Dermis microvascular lymphatic vessel endothelial cell (primary cell): ENCODE data around the gene WWC2. TPM values are rescaled to one million over a fixed set of nuclear protein-coding genes. Genes with fewer than 3 reads are reported as not detected.
A peak's percentile ranks its signal among the peaks of the same experiment; 100 is the strongest.

ENCODE experiments used
- DNase-seq, 2 donors: peaks; one replicate each; pipeline versions ENCODE4 v3.0.0 to v3.0.0-alpha.2; 2010; ENCODE audit warnings: low read depth in 2 of 2
- total RNA-seq: library from RNA; depleted of rRNA; stranded (reverse); fragments of >200 nt; gene quantifications from 2 replicates; pipeline ENCODE4 v1.2.1, GENCODE V29; 2014

WWC2 gene
- total RNA-seq, 1 donor from 2014 or later: 20.3 TPM

DNA sequence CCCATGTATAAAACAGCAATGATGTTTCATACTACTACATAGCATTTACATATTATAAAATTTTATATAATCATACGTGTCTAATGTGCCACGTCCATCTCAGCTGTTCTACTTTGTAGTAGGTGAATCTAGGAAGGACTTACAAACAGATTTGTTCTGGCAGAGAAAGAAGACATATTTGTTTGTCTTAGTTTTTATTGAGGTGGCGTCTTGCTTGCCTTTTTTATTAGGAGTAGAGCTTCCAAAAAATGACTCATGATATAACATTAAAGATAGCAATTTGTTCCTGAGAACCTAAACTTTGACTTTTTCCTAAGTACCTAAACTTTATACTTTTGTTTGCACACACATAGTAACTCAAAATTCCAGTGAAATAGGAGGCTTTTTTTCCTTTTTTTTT, 156.4 kb downstream of the WWC2 start:
- no peak for DNase-seq

DNA sequence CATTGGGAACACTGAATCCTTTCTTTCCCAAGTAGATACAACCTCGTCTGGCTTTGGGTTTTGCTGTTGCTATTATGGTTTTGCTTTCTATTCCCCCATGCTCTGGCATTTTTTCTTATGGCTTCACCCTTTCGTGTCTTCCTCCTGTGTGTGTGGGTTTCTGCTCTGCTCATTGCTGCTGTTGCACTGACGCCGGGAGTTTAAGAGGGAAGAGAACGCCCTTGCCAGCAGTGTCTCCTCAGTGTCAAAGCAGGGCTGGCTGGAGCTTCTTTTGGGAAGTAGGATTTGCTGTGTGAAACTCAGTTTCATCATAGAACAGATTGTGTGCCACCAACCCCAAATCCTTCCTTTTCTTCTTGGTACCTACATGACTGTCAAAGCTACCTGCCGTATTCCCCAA, 157.3 kb downstream of the WWC2 start:
- no peak for DNase-seq

DNA sequence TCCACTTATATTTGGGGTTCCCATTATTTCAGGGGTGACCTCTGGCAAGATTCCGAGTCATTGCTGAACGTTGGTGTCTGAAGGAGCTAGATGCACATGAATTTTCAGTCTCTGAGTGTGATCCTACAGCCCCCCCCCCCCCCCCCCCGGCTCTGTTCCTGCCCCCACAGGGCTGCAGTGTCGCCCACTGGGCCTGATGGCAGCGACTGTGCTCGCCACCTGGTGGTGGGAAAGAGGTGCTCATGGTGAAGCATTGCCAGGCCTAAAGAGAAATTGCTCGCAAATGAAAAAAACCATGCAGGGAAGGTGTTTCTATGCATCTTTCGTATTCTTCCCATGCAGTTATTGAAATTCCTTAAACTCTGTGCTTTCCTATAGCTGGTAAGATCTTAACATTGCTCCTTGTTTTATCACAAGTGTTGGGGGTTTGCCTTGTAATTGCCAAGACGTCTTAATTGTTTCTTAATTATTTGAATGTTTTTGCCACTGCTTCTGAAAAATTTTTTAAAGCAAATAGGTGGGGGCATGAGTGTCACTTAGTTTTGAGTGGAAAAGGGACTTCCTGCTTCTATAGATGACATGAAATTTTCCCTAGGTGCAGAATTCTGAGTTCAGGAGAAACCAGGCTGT, 157.8 kb downstream of the WWC2 start:
- peak; percentile 46 to 68 for DNase-seq

DNA sequence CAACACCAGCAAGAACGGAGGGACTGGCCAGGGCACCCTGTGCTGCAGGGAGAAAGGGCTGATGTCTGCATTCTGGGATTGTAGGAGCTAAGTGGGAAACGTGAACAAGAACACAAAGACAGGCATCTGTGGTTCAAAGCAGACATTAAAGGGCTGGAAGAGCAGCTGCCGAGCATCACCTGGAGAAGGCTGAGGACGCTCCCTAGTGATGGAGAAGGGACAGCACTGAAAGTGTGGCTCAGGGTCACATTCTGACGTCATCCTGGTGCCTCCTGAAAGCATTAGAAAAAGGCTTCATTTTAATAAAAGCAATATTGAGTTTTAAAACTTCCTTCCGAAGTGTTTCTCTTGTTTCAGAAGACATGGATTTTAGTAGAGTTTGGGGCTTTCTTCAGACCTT, 158.8 kb downstream of the WWC2 start:
- DNase-seq: no peak

DNA sequence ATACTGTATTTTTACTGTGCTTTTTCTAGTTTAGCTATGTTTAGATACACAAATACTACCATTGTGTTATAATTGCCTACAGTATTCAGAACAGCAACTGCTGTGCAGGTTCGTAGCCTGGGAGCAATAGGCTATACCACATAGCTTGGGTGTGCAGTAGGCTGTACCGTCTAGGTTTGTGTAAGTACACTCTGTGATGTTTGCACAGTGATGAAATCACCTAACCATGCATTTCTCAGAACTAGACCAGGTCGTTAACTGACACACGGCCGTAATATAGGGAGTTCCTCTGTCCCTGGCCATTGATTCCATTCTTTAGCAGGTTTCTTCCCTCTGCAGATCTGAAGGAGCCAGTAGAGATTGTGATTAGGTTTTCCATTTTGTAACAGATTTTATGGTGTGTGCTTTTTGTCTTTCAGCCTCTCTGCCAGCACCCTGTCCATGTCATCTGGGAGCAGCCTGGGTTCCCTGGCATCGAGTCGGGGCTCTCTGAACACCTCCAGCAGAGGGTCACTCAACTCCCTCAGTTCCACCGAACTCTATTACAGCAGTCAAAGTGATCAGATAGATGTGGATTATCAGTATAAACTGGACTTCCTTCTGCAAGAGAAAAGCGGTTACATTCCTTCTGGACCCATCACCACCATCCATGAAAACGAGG, 161.6 kb downstream of the WWC2 start:
- DNase-seq: no peak

DNA sequence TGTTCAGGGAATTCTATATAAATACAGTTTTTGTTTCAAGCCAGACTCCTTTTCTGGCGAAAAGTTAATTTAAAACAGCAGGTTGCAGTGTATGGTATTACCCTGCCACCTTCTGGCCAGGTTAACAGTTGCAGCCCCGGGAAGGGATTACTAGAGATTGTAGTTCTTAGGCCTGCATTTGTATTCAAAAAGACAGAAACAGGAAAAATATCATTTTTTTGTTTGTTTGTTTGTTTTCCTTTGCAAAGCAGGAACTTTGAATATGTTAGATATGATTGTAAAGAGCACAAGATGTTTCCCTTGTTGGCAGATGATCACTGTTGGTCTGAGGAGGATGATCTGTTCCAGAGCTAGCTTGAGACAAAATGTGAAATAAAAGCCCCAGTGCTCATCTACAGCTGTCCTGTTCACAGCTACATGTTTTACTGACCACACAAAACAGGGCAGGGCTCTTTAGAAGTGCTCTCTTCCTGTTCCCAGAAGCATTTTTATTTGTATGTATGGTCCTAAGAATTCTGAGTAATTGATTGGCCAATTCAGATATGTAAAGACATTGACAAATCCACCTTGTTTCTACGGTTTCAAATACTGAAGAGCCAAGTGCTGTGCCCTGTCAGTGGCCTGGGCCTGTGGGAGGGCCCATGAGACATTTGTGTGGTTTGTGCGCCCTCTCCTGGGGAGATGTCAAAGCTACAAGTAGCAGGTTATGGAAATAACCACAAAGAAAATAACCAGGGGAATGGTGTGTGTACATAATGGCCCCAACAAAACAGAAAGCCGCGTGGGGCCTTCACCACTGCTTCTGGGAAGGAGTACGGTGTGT, 163.1 kb downstream of the WWC2 start:
- DNase-seq: peak; percentile 66 to 81

DNA sequence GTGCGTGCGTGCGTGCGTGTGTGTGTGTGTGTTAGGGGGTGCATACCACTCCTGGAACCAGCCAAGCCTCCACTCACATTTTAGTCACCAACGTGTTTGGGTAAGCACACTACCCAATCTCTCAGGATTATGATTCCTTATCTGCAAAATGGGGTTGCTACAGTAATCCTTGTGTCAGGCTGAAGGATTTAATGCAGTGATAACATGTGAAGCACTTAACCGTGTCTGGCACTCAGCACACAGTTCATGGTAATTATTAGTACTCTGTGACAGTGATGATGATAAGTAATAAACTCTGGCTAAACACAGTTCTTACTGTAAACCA, 163.7 kb downstream of the WWC2 start:
- DNase-seq: no peak

DNA sequence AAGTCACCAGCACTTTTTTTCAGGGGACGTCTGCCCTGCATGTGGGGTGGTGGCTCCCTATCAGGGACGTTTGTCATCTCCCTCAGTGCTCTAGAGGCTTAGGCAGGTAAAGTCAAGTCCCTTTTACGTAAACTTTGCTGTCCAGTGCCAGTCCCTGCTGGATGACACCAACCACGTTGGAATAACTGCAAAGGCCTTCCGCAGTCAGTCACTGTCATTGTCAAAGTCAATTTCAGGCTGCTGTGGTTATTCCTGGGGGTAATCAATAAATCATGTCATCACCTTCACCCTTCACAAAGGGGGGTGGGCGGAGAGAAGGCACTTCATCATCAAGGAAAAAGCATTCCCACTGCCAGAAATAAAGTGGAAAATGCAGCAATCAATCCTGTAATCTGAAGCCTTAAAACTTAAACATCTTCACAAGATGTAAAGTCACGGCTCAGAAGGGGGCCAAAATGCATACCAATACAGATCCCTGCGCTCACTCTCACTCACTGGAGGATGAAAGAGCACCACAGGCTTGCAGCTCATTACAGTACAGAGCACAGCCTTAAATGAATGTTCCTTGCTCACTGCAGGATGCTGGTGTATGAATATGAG, 164.8 kb downstream of the WWC2 start:
- DNase-seq: no peak

DNA sequence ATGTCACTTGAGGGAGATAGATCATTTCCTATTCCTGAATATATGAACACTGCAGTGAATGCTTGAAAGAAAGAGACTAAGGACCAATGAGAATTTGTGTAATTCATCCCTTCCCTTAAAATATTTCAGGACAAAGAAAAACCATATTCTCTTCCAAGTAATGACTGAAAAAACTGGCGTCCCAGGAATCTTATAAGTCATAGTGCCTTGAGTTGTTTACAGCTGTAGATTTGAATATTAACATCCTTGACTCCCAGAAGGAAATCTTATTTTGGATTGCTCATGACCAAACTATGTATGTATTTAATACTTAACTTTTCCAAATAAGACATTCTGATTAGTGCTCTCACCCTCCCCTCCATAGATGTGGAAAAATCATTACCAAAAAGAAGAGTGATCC, 165.6 kb downstream of the WWC2 start:
- DNase-seq: no peak

DNA sequence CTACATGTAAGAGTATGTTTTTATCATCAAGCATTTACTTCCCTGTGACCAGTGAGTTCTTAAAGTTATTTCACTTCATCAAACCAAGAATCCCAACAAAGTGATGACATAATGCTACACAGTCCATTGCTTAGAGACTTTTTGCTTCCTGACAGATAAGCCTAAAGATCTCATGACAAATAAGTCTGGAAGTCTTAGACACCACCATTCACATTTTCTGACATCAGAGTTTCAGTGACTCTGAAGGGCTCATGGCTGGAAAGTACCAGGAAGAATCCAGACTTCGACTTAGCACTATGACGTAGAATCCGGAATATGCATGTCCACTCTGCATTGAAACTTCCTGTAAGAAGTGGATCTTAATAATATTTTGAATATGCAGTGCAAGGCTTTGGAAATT, 167.3 kb downstream of the WWC2 start:
- no peak for DNase-seq

DNA sequence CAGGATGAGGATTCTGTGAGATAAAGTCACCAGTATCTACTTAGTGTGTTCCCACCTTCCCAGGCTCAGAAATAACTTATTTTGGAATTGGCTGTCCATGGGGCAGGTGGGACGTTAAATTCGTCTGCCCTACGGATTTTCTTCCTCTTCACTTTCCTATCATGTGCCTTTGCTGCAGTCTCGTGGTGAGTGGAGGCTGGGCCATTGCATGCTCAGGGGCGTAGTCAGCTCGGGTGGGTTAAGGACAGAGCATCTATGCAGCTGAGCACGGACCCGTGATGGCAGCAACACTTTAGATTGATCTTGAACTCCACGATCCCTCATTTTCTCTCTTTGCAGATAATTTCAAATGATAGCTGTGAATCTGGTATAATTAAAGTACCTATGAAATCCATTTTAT, 169.5 kb downstream of the WWC2 start:
- no peak for DNase-seq

DNA sequence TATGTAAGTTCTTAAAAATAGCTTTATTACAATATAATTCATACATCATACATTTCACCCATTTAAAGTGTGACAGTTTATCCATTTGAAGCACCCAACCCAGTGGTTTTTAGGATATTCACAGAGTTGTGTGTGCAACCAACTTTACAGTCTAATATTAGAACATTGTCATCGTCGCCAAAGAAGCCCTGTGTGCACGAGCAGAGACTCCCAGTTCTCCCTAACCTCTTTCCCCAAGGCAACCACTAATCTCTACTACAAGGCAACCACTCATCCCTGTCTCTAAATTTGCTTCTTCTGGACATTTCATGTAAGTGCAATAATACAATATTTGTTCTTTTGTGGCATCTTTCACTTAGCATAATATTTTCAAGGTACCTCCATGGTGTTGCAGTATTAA, 173.3 kb downstream of the WWC2 start:
- no peak for DNase-seq

DNA sequence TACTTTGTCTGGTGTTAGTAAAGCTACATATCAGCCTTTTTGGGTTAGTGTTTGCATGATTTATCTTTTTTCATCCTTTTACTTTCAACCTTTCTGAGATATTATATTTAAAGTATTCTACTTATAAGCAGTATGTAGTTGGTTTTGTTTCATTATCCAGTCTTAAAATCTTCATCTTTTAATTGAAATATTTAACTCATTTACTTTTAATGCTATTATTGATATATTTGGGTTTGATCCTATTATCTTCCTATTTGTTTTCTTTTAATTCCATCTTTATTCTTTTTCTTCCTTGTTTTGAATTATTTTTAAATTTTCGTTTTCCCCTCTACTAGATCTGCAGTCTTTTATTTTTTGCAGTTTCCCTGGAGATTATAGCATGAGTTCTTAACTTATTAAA, 177.0 kb downstream of the WWC2 start:
- no peak for DNase-seq

DNA sequence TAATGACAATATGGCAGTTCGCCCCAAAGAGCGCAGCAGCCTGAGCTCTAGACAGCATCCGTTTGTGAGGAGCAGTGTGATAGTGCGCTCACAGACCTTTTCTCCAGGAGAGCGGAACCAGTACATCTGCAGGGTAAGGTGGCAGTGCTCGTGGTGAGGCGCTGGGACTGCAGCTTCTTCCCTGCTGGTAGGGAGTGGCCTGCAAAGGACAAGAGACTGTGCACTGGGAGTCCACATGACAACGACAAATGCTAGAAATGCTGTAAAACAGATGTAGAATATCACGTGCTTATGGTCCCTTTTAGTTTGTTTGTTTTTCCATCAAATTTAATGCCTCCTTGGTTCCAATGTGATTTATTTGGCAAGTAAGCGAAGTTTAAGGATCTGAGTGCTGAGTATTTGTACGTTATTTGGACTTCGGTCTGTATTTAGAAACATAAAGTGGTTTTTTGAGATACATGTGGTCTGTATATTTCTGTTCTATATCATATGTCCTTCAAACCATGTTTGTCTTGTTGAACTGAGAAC, 185.3 kb downstream of the WWC2 start:
- no peak for DNase-seq

DNA sequence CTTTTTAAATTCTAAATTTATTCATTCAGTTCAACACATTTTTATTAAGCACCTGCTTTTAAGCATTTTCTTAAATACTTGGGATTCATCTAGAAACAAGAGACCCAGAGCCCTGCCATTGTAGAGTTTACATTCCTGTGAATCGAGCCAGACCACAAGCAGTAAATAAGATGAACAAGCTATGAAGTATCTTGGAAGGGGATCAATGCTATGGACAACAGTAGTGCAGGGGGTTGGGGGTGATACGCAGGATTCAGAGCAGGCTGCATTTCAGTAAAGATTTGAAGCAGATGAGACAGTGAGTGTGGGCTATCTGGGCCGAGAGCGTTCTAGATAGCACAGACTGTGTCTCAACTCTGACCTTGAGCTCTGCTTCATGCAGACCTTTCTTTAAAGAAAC, 185.9 kb downstream of the WWC2 start:
- no peak for DNase-seq

DNA sequence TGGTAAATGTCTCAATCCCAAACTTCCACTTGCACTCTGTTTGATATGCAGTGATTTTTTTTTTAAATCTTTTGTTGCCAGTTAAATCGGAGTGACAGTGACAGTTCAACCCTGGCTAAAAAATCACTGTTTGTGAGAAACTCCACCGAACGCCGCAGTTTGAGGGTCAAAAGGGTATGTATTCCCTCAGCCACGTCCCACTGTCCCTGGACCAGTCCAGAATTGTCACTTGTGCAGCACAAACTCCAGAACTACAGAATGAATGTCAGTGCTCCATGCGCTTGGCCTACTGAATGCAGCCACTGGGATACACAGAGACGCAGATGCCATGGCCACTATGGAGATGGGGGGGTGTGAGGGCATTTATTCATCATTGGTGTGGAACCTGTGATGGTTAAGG, 186.8 kb downstream of the WWC2 start:
- DNase-seq: no peak

DNA sequence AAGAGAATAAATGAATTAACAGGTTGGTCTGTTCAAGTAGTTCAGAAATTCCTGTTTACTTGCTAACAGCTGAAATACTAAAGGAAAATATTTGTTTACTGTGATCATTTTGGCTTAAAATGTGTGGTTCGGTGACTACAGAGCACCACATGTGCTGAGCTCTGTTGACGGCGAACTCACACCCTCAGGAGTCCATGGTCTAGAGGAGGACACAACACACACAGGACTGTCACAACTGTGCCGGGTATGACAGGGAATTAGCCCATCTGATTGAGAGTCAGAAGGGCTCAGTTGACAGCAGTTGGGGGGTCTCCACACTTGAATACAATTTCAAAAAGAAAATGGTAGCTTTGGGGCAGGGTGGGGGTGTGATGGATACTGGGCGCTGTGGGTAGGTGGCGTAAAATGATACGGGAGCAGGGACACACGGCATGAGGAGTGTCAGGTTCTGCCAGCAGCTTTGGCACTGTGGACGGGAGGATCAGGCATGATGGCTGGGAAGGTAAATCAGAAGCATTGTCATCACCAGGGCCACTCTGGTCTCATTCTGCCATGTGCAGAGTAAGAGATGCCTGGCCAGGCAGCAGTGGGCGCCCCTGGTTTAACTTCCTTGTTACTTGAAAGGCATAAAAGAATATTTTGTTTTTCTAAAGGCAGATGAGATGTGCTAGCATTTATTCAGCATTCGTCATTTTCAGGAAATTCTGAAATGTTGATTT, 187.7 kb downstream of the WWC2 start:
- DNase-seq: no peak

DNA sequence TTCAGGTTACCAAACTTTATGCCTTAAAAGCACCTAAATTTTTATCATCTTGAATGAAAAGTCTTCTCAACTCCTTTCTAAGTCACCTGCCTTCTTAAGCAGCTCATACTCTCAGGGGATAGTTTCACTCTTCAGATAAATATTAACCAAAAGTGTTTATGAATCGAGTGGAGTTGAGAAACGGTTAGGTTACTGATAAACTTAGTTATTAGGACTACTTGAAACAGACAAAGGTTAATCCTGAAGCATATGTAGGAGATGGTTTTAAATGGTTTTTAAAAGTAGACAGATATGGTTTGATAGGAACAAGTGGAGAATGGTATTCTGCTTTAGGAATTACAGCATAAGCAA, 188.2 kb downstream of the WWC2 start:
- no peak for DNase-seq

DNA sequence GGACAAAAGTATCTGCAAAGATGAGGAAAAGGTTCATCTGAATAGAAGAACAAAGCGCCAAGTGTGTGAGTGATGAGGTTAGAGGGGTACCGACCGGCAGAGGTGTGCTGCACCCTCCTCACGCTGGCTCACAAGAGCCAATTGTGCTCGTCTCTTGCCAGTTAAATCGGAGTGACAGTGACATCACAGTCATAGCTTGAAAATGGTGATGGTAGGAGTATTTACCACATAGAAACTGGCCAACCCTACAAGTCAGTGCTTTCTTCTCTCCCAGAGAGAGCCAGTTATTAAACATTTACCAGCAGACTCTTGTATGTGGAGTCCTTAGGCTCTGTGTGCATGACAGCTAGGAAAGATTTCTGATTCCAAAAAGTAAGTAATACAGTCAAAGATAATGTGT, 188.6 kb downstream of the WWC2 start:
- DNase-seq: no peak

DNA sequence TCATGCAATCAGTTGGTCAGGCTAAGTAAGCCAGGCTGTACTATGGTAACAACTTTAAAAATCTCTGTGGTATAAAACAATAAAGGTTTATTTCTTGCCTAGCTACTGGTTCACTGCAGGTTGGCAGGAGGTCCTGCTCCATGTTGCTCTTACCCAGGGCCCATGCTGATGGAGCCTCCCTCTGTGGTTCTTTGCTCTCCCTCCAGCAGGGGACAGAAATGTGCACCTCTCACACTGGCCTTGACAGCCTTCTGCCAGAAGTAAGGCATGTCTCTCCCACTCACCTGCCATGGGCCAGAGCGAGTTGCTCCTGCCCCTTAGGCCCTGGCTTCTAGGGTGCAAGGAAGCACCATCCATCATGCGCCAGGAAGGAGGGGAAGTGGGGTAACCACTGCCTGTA, 189.9 kb downstream of the WWC2 start:
- DNase-seq: no peak

DNA sequence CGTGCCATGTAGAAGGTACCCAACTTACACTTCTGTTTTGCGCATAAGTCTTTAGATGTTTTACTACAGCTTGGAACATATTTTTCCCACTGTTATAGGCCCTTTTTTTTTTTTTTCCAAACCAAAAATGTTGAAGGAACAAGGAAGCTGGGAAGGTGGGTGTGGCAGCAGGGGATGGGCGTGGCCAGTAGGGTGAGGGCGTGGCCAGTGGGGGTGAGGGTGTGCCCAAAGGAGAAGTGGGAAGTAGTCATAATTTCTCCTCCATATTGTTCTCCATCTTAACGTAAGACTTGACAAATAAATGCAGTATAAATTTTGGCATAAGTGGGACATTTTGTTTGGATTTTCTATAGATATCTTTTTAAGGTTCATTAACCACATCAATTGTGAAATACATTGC, 190.6 kb downstream of the WWC2 start:
- DNase-seq: no peak

DNA sequence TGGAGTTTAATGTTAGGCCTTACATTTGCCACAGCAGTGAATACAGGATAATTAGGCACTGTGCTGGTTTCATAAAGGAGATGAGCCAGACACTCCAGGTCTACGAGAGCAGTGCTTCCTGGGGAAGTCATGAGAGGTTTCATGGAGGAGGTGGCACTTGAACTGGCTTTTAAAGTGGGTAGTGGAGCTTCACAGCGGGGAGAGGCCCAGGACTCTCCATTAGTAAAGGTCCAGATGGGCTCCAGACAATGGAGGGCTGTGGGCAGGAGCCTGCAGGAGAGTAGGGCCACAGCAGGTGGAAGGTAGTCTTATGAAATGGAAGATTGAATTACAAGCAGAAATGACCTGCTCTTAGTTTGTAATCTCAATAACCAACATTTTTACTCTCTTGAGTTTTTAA, 192.0 kb downstream of the WWC2 start:
- no peak for DNase-seq
